AG09319 (cell line): ENCODE data around the gene PCBP3.

Experiments
- DNase-seq: peaks from one replicate; pipeline ENCODE4 v3.0.0-alpha.2; 2010; ENCODE audit warnings: low read depth; ENCODE audit errors: extremely low read depth
- CTCF ChIP-seq: IDR thresholded peaks from 2 replicates; pipeline ENCODE4 v1.5.1; 2011; ENCODE audit warnings: low read depth, mild to moderate bottlenecking, inconsistent platforms, low read length, moderate library complexity

PCBP3 gene

GRCh38 chr21:45748593-45748992, 105.1 kb downstream of the PCBP3 start:
- no peak for DNase-seq
- no peak for TF ChIP-seq CTCF

DNA sequence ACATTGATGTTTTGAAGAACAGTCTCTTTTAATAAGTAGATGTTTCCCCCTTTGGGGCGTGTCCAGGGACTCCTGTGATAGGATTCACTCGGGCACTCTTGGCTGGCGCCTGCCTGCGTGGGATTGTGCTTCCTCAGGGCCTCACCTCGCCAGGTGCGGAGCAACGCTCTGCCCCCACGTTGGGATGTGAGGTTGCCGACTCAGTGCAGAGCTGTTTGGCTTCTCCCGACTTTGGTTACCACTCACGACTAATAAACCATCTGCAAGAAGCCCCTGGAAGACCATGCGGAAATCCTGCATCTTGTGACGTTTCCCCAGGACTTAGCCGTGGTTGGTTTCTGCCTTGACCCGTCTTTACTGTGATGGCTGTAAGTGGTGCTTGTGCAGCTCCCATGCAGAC, 106.4 kb downstream of the PCBP3 start:
- no peak for DNase-seq
- TF ChIP-seq CTCF = no peak

- no peak for DNase-seq
- TF ChIP-seq CTCF = no peak
Measured at GRCh38 chr21:45750936-45751335, 107.4 kb downstream of the PCBP3 start.

GRCh38 chr21:45753445-45753844, 109.9 kb downstream of the PCBP3 start:
- no peak for DNase-seq
- TF ChIP-seq CTCF = no peak

DNA sequence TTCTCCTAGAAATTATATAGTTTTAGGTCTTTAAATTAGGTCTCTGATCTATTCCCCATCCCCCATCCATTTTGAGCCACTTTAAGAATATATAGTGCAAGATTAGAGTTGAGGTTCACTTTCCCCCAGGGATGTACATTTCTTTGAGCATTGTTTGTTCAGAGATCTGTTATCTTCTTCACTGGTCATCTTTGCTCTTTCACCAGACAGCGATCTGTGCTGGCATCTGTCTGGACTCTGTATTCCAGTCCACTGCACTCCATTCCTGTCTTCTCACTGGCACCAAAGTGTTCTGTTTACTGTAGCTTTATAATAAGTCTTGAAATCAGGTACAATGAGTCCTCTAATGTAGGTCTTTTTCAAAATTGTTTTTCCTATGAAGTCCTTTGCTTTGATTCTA, 112.5 kb downstream of the PCBP3 start:
- no peak for DNase-seq
- no peak for TF ChIP-seq CTCF

- DNase-seq = no peak
- TF ChIP-seq CTCF = no peak
Measured at GRCh38 chr21:45756669-45757068, 113.1 kb downstream of the PCBP3 start.

DNA sequence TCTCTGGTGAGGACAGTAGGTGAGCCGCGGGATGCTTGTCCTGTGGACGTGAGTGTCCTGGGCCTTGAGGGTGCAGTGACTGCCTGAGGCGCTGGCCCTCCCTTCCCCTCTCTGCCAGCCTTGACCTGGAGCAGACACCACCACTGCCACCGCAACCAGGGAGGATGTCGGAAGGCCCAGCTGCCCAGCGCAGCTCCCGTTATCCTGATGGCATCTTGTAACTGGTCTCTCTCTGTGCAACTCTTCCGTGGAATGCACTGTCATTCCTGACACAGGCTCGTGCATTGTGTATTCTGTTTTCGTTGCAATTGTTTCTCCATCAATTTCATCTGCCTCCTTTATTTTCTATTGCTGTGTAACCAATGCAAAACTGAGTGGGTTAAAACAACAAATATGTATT, 118.2 kb downstream of the PCBP3 start:
- TF ChIP-seq CTCF = no peak
- no peak for DNase-seq
